ENCODE data around the gene UCK1.

- TF ChIP-seq CTCF (IDR thresholded peaks at IDR 0.05; ENCODE audit: low read depth, low read length, poor library complexity, severe bottlenecking) = no peak
- no peak for TF ChIP-seq EZH2phosphoT487 (IDR thresholded peaks at IDR 0.05; ENCODE audit: borderline replicate concordance, low read length)
These were observed 31.8 kb downstream of the UCK1 start for GRCh38 chr9:131499254-131499767.

Data from DOHH2 (cell line).